Endothelial cell of umbilical vein (primary cell): ENCODE results near the gene ANXA6.

Experiments used
- CTCF ChIP-seq, 2 donors: IDR thresholded peaks; 1 replicate in 1 of 2; 2 replicates in 1 of 2; pipeline ENCODE4 v1.5.1; 2011; ENCODE audit warnings: low read length in 2 of 2, mild to moderate bottlenecking in 2 of 2, moderate library complexity in 2 of 2, control low read depth in 1 of 2, inconsistent platforms in 1 of 2, low read depth in 1 of 2; ENCODE audit not compliant: insufficient read depth in 1 of 2; ENCODE audit errors: extremely low read depth in 1 of 2
- EZH2 ChIP-seq: IDR thresholded peaks from 2 replicates; pipeline ENCODE4 v1.6.1; 2012; ENCODE audit warnings: borderline replicate concordance, low read depth, mild to moderate bottlenecking, moderate library complexity, low read length, inconsistent platforms; ENCODE audit not compliant: severe bottlenecking
- GATA2 ChIP-seq: IDR thresholded peaks from 2 replicates; pipeline ENCODE4 v1.7.0; 2011; ENCODE audit warnings: low read depth, mild to moderate bottlenecking, moderate library complexity, mixed read lengths, low read length; ENCODE audit not compliant: insufficient read length, insufficient read depth
- MAX ChIP-seq: IDR thresholded peaks from 2 replicates; pipeline ENCODE4 v1.6.1; 2011; ENCODE audit not compliant: insufficient read depth, insufficient read length
- MYC ChIP-seq: IDR thresholded peaks from one replicate; pipeline ENCODE4 v1.6.1; 2011; ENCODE audit warnings: mild to moderate bottlenecking, low read depth, low read length
- POLR2A ChIP-seq: IDR thresholded peaks from 2 replicates; pipeline ENCODE4 v1.6.1; 2012; ENCODE audit warnings: low read depth, mild to moderate bottlenecking, control low read depth, low read length
- POLR2AphosphoS5 ChIP-seq: IDR thresholded peaks from 2 replicates; pipeline ENCODE4 v1.6.1; 2012; ENCODE audit warnings: low read depth, mild to moderate bottlenecking, control low read depth, low read length, moderate library complexity; ENCODE audit not compliant: insufficient read depth

- TF ChIP-seq POLR2AphosphoS5 (no peak), CTCF (IDR thresholded peaks at IDR 0.05; ENCODE audit: extremely low read depth in 1 of 2, insufficient read depth in 1 of 2, low read depth in 1 of 2, low read length in 2 of 2) (no peak), EZH2 (no peak), POLR2A (no peak), MAX (no peak), GATA2 (no peak), MYC (no peak)
Measured at GRCh38 chr5:151052836-151053235, 104.7 kb downstream of the ANXA6 start.
